ENCODE measurements around the gene KCNJ16.
A peak's percentile ranks its signal among the peaks of the same experiment; 100 is the strongest.

The KCNJ16 gene

DNA sequence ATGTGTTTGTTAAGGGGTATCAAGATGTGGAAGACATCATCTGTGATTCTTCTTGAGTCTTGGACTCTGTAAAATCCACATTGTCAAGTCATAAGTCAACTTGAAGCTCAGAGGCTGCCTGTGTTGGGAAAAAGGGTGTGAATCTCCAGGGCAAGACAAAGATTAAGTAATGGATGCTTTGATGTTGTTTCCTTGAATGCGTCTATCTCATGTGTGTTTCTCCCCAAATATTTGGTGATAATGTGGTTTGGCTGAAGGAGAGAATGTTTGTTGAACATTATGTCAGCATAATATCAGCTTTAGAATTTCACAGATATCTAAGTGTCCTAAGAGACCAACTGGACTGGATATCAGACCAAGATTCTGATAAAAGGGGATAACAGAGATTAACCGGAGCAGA is 24.1 kb upstream of the KCNJ16 start:
- TF ChIP-seq, protein P1, sequence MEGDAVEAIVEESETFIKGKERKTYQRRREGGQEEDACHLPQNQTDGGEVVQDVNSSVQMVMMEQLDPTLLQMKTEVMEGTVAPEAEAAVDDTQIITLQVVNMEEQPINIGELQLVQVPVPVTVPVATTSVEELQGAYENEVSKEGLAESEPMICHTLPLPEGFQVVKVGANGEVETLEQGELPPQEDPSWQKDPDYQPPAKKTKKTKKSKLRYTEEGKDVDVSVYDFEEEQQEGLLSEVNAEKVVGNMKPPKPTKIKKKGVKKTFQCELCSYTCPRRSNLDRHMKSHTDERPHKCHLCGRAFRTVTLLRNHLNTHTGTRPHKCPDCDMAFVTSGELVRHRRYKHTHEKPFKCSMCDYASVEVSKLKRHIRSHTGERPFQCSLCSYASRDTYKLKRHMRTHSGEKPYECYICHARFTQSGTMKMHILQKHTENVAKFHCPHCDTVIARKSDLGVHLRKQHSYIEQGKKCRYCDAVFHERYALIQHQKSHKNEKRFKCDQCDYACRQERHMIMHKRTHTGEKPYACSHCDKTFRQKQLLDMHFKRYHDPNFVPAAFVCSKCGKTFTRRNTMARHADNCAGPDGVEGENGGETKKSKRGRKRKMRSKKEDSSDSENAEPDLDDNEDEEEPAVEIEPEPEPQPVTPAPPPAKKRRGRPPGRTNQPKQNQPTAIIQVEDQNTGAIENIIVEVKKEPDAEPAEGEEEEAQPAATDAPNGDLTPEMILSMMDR (conservative IDR thresholded peaks at IDR 0.05; ENCODE audit: low read length), result no peak
- no peak overlapping the region for H3K4me3 ChIP-seq (ENCODE audit: low read length)
- DNase-seq (ENCODE audit: low read depth), result no peak

DNA sequence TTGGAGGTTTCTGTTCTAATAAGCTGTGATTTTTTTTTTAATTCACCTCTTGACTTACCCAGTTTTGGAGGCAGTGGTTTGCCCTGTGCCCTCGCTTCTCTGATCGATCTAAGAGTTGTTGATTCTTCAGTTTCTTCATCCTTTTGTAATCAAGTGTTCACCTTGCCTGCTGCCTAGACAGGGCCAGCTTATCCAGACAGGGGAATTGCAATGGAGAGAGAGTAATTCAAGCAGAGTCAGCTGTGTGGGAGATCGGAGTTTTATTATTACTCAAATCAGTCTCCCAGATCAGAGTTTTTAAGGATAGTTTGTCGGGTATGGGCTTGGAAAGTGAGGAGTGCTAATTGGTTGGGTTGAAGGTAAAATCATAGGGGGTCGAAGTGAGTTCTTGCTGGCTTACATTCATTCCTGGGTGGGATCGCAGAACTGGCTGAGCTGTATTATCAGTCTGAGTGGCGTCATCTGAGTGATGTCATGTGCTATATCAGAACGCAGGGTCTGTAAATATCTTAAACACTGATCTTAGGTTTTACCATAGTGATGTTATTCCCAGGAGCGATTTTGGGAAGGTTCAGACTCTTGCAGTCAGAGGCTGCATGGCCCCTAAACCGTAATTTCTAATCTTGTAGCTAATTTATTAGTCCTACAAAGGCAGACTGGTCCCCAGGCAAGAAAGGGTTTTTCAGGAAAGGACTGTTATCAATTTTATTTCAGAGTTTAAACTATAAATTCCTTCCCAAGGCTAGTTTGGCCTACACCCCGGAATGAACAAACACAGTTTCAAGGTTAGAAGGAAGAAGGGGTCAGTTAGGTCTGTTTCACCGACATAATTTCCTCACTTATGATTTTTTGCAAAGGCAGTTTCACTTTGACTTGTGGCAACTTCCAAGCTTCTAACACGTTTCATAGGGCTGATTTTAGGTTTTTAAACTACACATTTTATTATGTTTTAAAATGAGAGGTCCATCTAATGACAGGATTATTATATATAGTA is 21.5 kb upstream of the KCNJ16 start:
- peak overlapping the region; percentile 5 for H3K4me3 ChIP-seq (ENCODE audit: low read length)
- no peak for DNase-seq (ENCODE audit: low read depth)
- TF ChIP-seq, protein P1 (conservative IDR thresholded peaks at IDR 0.05; ENCODE audit: low read length), result no peak

DNA sequence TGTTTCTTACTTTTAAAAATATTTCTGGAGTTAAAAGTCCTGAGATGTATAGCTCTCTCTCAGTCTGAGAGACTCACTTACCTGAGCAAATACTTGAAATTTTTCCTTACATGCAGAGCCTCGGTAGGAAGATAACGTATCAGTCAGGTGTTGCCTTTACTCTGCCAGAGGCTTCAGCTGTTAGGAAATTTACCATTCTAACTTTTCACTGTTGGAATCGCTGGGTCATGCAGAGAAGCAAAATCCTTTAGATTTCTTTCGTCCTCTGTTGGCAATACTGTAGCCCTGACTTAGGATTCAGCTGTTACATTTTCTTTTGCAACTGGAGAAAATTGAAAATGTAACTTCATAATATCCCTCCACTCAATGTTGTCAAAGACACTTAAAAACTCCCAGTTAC is 20.0 kb upstream of the KCNJ16 start:
- DNase-seq (ENCODE audit: low read depth), result no peak
- H3K4me3 ChIP-seq (ENCODE audit: low read length), result no peak overlapping the region
- TF ChIP-seq, protein P1 (conservative IDR thresholded peaks at IDR 0.05; ENCODE audit: low read length), result no peak

DNA sequence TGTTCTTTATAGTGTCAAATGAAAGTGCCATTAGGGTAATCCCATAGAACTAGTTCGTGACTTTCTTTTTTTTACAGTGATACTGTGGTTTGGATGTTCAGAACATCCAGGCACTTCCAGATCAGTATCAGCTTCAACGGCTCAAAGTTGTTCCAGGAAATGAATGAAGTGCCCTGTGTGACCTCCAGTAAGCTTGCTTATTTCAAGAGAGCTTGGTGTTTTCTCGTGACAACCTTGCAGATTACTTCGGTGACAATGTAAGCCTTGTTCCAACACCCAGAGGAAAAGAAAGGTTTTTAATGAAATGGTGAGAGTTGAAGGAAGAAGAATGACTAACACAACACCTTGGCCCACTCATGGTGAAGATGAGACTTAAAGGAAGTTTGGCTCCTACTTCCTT is 16.0 kb upstream of the KCNJ16 start:
- DNase-seq (ENCODE audit: low read depth), result no peak
- no peak overlapping the region for H3K4me3 ChIP-seq (ENCODE audit: low read length)
- TF ChIP-seq, protein P1 (conservative IDR thresholded peaks at IDR 0.05; ENCODE audit: low read length), result no peak

DNA sequence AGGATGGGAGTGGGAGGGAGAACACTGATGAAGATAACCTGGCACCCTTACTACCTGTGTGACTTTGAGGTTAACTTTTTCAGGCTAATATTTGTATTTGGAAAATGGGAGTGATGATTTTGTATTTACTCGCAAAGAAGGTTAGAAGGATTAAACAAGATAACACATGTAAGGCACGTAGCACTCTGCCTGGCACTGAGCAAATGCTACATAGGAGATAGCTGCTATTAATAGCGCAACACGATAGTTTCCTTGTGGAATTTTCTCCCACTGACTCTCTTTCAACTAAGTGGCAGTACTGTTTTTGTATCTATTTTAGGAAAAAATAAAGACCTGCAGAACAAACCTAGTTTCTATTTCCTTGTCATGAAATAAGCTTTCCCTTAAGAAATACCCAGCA is 15.4 kb upstream of the KCNJ16 start:
- TF ChIP-seq, protein P1 (conservative IDR thresholded peaks at IDR 0.05; ENCODE audit: low read length), result no peak
- no peak overlapping the region for H3K4me3 ChIP-seq (ENCODE audit: low read length)
- no peak for DNase-seq (ENCODE audit: low read depth)

DNA sequence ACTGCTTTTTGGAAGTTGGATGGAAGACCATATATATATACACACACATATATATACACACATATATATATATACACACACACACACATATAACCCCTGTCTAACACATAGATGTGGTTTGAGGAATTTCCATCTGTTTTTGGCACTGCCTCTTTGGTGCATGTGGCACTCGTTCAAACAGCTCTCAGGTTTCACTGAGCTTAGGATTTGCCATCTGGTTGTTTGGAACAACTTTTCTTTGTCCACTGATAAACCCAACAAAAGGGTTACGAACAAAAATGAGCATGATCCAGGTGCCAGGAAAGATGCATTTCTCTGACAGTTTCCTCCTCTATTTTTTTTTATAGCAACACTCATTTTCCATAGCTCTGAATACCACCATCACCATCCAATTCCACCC is 14.6 kb upstream of the KCNJ16 start:
- TF ChIP-seq, protein P1 (conservative IDR thresholded peaks at IDR 0.05; ENCODE audit: low read length), result no peak
- H3K4me3 ChIP-seq (ENCODE audit: low read length), result no peak overlapping the region
- peak; percentile 39 for DNase-seq (ENCODE audit: low read depth)

DNA sequence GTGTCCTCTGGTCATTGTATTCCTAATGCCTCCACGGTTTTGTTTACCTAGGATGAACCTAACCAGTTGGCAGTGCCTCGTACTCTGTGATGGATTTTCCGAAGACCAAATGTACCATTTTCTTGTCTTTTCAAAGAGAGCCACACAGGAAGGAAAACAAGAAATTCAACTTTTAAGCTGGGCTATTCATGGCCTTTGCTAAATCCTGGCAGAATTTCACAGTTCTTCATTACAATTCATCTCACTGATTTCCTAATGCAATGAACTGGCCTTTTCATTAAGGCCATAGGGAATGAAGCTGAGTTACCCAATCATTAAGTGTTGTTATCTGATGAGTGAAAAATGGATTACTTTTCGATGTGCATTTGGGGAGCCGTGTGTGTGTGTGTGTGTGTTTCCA is 7.9 kb upstream of the KCNJ16 start:
- no peak for DNase-seq (ENCODE audit: low read depth)
- TF ChIP-seq, protein P1 (conservative IDR thresholded peaks at IDR 0.05; ENCODE audit: low read length), result no peak
- no peak overlapping the region for H3K4me3 ChIP-seq (ENCODE audit: low read length)
